Measurements from ENCODE around the gene RFK.
"Not testable (repeated sequence)": the region's sequence is repeated elsewhere in the genome, so short reads cannot be mapped to it uniquely, and the experiment has no call there.

The RFK gene

GRCh38 chr9:76371901-76372300 lies 22.3 kb downstream of the RFK start:
- TF ChIP-seq ZNF274 (IDR thresholded peaks at IDR 0.05; ENCODE audit: low read depth, low read length): no peak
- no peak overlapping the region for H3K4me3 ChIP-seq (ENCODE audit: low read length)

GRCh38 chr9:76370396-76371023 lies 23.7 kb downstream of the RFK start:
- H3K4me3 ChIP-seq (ENCODE audit: low read length): no peak overlapping the region
- no peak for TF ChIP-seq ZNF274 (IDR thresholded peaks at IDR 0.05; ENCODE audit: low read depth, low read length)

- no peak overlapping the region for H3K4me3 ChIP-seq (ENCODE audit: low read length)
- no peak for TF ChIP-seq ZNF274 (IDR thresholded peaks at IDR 0.05; ENCODE audit: low read depth, low read length)
Observed at GRCh38 chr9:76369583-76369982, 24.6 kb downstream of the RFK start.

GRCh38 chr9:76366275-76366674 lies 28.0 kb downstream of the RFK start:
- TF ChIP-seq ZNF274 (IDR thresholded peaks at IDR 0.05; ENCODE audit: low read depth, low read length): no peak
- H3K4me3 ChIP-seq (ENCODE audit: low read length): no peak overlapping the region

GRCh38 chr9:76365028-76365427 lies 29.2 kb downstream of the RFK start:
- no peak overlapping the region for H3K4me3 ChIP-seq (ENCODE audit: low read length)
- TF ChIP-seq ZNF274 (IDR thresholded peaks at IDR 0.05; ENCODE audit: low read depth, low read length): no peak

- no peak overlapping the region for H3K4me3 ChIP-seq (ENCODE audit: low read length)
- no peak for TF ChIP-seq ZNF274 (IDR thresholded peaks at IDR 0.05; ENCODE audit: low read depth, low read length)
Observed at GRCh38 chr9:76363032-76363395, 31.2 kb downstream of the RFK start.

- H3K4me3 ChIP-seq (ENCODE audit: low read length): not testable (repeated sequence)
Observed at GRCh38 chr9:76362332-76363031, 31.7 kb downstream of the RFK start.

GRCh38 chr9:76359766-76360165 lies 34.5 kb downstream of the RFK start:
- no peak overlapping the region for H3K4me3 ChIP-seq (ENCODE audit: low read length)
- no peak for TF ChIP-seq ZNF274 (IDR thresholded peaks at IDR 0.05; ENCODE audit: low read depth, low read length)

- no peak for TF ChIP-seq ZNF274 (IDR thresholded peaks at IDR 0.05; ENCODE audit: low read depth, low read length)
- H3K4me3 ChIP-seq (ENCODE audit: low read length): no peak overlapping the region
Observed at GRCh38 chr9:76359365-76359764, 34.9 kb downstream of the RFK start.

- no peak for TF ChIP-seq ZNF274 (IDR thresholded peaks at IDR 0.05; ENCODE audit: low read depth, low read length)
Observed at GRCh38 chr9:76358628-76359280, 35.5 kb downstream of the RFK start.

GRCh38 chr9:76357555-76357954 lies 36.7 kb downstream of the RFK start:
- no peak overlapping the region for H3K4me3 ChIP-seq (ENCODE audit: low read length)
- no peak for TF ChIP-seq ZNF274 (IDR thresholded peaks at IDR 0.05; ENCODE audit: low read depth, low read length)

More at GRCh38 chr9:76358628-76359280, 35.5 kb downstream of the RFK start:
- no peak overlapping the region for H3K4me3 ChIP-seq (ENCODE audit: low read length)

GRCh38 chr9:76355886-76356285 lies 38.3 kb downstream of the RFK start:
- no peak for TF ChIP-seq ZNF274 (IDR thresholded peaks at IDR 0.05; ENCODE audit: low read depth, low read length)

GRCh38 chr9:76354221-76354620 lies 40.0 kb downstream of the RFK start:
- TF ChIP-seq ZNF274 (IDR thresholded peaks at IDR 0.05; ENCODE audit: low read depth, low read length): no peak

More at GRCh38 chr9:76355886-76356285, 38.3 kb downstream of the RFK start:
- no peak overlapping the region for H3K4me3 ChIP-seq (ENCODE audit: low read length)

GRCh38 chr9:76353280-76353679 lies 40.9 kb downstream of the RFK start:
- TF ChIP-seq ZNF274 (IDR thresholded peaks at IDR 0.05; ENCODE audit: low read depth, low read length): no peak

More at GRCh38 chr9:76354221-76354620, 40.0 kb downstream of the RFK start:
- no peak overlapping the region for H3K4me3 ChIP-seq (ENCODE audit: low read length)

GRCh38 chr9:76352026-76352620 lies 42.1 kb downstream of the RFK start:
- TF ChIP-seq ZNF274 (IDR thresholded peaks at IDR 0.05; ENCODE audit: low read depth, low read length): no peak

More at GRCh38 chr9:76353280-76353679, 40.9 kb downstream of the RFK start:
- no peak overlapping the region for H3K4me3 ChIP-seq (ENCODE audit: low read length)

More at GRCh38 chr9:76352026-76352620, 42.1 kb downstream of the RFK start:
- H3K4me3 ChIP-seq (ENCODE audit: low read length): no peak overlapping the region
